GM19372 (cell line): ENCODE measurements around the gene CDYL2.
"Not testable (repeated sequence)": the region's sequence is repeated elsewhere in the genome, so short reads cannot be mapped to it uniquely, and the experiment has no call there.

Experiments
- ATAC-seq: cut with Tn5 transposase; IDR thresholded peaks from one replicate; pipeline ENCODE4 v1.9.1; 2021; ENCODE audit warnings: mild to moderate bottlenecking, low read depth, moderate library complexity; ENCODE audit not compliant: unreplicated experiment

Gene CDYL2

GRCh38 chr16:80752541-80752940, 51.9 kb downstream of the CDYL2 start:
- ATAC-seq = no peak

GRCh38 chr16:80751167-80751566, 53.2 kb downstream of the CDYL2 start:
- no peak for ATAC-seq

- no peak for ATAC-seq
These were observed 58.2 kb downstream of the CDYL2 start for GRCh38 chr16:80746231-80746630.

DNA sequence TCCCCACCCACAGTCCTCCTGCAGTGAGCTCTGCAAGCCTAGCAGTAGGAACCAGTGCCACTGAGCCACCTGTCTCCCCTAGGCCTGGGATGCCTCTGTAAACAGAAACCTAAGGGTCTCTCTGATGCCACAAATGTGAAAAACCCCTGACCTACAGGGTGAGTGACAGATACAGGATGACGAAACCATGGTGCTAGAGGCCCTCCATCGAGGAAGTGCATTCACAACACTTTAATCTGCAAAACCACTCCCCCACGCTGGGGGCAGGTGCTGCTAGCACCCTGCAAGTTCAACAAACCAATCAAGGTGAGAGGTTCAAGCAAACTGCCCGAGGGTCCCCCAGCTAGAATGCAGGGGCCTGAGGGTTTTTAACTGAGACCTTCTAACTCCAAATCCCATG, 59.5 kb downstream of the CDYL2 start:
- no peak for ATAC-seq

DNA sequence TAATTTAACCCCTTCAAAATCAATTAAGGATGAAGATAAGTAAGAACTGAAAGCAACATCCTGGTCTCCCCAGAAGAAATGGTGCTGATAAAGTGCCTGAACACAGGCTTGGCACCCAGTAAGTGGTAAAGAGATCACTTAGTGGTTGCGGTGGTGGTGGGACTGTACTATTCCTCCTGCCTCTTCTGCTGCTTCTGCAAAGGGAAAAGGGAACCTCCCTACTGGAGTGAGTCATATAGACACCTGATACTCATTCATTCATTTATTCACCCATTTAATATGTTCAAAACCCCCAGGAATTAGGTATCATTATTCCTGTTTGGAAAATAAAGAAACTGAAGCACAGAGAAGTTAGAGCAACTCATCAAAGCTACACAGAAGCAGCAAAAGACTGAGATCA, 60.6 kb downstream of the CDYL2 start:
- ATAC-seq = no peak

- no peak for ATAC-seq
These were observed 61.1 kb downstream of the CDYL2 start for GRCh38 chr16:80743273-80743672.

DNA sequence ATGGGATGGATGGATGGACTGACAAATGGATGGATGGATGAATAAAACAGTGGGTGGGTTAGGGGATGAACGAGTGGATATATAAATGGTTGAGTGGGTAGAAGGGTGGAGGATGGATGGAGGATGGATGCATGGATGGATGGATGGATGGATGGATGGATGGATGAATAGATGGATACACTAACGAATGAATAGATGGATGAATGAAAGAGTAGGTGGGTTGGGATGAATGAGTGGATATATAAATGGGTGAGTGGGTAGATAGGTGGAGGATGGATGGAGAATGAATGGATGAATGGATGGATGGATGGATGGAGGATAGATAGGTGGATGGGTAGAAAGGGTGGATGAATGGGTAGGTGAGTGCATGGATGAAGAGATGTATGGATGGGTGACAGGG, 62.1 kb downstream of the CDYL2 start:
- no peak for ATAC-seq

DNA sequence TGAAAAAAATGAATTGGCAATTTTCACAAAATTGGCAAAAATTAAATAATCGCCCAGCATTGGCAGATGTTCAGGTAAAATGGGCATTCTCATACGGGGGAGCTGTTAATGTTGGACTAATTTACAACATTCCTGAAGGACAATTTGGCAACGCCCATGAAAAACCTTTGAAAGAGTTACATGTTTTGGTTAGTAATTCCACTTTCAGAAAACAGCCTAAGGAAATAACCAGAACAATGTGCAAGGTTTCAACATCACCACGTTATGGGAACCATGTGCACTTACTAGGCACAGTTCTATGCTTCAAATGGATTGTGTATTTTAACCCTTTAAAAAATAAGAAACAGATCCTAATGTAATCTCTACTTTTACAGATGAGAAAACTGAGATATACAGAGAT, 62.7 kb downstream of the CDYL2 start:
- ATAC-seq = no peak

GRCh38 chr16:80739523-80739922, 64.9 kb downstream of the CDYL2 start:
- no peak for ATAC-seq

- no peak for ATAC-seq
These were observed 65.9 kb downstream of the CDYL2 start for GRCh38 chr16:80738521-80738920.

- no peak for ATAC-seq
These were observed 68.6 kb downstream of the CDYL2 start for GRCh38 chr16:80735846-80736245.

DNA sequence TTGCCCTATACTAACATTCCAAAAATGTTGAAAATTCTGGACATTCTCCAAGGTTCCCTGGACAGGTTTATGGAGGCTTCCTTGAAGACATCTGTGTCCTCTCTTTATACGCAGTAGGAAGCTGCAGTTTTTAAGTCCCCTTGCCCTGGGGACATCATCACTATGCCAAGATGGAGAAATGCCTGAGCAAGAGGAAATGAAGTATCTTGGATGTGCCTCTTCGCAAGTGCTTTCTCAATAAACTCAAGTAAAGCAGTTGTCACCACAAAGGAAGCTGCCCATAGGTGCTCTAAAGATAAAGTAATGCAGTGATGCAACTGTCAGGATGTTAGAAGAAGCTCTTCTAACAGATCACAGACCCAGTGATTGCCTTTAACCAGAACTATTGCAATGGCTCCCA, 71.0 kb downstream of the CDYL2 start:
- no peak for ATAC-seq

DNA sequence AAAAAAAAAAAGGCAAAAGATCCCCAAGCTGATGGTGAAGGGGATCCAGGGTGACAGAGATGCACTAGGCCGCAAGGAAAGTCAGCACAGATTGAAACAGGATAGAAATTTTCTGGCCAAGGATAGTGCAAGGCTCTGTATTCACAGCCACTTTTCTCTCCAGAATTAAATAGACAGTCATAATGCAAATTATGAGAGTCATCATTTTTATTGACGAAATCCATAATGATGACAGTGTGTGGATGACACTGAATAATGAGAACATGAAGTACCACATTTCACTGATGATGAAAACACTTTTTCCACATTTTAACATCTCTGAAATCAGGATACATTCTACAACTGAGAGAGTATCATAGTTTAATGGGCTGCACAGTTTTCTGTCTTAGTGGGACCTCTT, 72.5 kb downstream of the CDYL2 start:
- no peak for ATAC-seq

DNA sequence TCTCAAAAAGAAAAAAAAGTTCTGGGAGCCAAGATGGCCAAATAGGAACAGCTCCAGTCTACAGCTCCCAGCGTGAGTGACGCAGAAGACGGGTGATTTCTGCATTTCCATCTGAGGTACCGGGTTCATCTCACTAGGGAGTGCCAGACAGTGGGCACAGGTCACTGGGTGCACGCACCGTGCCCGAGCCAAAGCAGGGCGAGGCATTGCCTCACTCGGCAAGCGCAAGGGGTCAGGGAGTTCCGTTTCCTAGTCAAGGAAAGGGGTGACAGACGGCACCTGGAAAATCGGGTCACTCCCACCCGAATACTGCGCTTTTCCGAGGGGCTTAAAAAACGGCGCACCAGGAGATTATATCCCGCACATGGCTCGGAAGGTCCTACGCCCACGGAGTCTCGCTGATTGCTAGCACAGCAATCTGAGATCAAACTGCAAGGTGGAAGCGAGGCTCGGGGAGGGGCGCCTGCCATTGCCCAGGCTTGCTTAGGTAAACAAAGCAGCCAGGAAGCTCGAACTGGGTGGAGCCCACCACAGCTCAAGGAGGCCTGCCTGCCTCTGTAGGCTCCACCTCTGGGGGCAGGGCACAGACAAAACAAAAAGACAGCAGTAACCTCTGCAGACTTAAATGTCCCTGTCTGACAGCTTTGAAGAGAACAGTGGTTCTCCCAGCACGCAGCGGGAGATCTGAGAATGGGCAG, 77.2 kb downstream of the CDYL2 start:
- ATAC-seq = not testable (repeated sequence)

DNA sequence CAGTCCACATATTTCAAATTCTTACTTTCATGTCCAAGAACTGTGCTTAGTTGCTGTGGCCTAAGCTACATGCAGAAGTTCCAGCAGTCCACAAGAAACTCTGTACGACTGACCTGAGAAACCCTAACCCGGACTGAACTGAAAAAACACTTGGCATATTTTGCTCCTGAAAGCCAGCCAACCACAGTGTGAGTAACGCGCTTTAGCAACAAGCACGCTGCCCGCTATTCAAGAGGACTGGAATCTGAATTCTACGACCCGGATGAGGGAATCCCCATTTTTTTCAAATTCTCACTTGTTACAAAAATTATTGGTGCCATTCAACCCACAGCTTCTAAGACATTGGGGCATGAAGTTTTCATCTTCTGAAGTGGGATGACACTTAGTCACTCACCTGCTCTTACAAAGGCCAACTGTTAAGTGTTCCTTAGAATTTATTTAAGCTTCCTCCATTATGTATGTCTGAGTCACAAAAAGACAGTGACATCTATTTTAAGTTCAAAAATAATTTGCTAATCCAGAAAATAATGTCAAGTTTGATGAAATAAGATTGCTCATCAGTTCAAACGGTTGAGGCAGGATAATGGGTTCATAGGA, 78.7 kb downstream of the CDYL2 start:
- no peak for ATAC-seq

DNA sequence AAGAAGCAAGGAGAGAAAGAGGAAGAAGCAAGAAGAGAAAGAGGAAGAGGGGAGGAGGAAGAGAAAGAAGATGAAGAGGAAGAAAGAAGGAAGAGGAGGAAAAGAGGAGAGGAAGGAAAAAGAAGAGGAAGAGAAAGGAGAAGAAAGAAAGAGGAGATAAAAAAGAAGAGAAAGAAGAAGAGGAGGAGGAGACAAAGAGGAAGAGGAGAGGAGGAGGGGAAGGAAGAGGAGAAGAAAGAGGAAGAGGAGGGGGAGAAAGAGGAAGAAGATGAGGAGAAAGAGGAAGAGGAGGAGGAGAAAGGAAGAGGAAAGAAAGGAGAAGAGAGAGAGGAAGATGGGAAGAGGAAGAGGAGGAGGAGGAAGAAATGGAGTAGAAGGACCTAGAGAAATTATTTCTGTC, 80.4 kb downstream of the CDYL2 start:
- ATAC-seq = no peak

GRCh38 chr16:80723091-80723490, 81.3 kb downstream of the CDYL2 start:
- ATAC-seq = no peak

DNA sequence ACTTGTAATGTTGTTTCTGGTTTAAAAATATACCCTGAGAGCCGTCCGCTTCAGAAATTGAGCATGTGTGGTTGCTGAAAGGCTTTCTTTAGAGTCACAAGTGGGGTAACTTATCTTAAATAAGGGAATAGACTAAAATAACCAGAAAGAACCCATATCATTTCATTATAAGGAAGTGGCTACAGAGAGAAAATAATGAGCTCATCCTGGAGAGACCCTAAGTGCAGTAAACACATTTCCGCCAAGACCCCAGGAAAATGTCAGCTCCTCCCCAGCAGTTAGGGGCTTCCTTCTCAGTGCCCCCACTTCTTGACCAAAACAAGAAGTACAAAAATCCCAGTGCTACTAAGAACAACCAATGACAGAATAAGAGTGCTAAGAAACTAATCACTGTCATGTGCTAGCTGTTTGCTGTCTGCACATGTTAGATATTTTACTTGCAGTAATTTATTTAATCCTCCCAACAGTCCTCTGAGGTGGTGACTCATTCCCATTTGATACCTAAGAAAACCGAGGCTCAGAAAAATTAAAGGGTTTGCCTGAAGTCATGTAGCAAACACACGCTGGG, 83.5 kb downstream of the CDYL2 start:
- ATAC-seq = no peak

- no peak for ATAC-seq
These were observed 84.8 kb downstream of the CDYL2 start for GRCh38 chr16:80719573-80719972.

DNA sequence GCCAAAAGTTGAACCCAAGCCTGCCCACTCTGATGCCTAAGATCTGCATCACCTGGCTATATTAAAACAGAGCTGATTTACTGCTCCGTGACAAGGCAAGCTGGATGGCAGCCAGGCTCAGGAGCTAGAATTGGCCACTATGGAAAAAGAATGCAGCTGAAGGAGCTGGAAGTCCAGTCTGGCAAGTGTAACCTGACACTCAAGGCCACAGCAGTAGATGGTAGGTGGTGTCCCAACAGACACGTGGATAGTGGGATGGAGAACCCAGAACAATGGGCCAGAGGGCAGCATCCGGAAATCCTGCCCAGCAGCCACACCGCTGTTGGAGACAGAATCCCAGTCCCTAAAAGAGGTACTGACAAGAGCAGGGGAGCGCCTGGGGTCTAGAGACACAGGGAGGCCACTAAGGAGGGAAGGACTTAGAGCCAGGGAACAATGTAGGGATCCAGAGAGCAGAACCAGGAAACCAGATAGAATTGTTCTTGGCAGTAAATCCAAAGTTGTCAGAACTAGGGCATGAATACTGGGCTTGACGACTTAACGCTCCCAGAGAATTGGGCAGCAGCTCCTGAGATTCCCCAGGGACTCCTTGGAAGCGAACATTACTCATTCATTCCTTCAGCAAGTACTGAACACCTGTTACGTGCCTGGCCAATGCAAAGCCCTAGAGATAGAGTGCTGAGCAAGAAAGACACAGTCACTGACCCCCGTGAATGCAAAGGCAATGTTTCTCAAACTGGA, 85.7 kb downstream of the CDYL2 start:
- ATAC-seq = no peak

- ATAC-seq = no peak
These were observed 86.8 kb downstream of the CDYL2 start for GRCh38 chr16:80717611-80718010.
